Measurements from ENCODE around the gene BTBD8. TPM values are rescaled to one million over a fixed set of nuclear protein-coding genes. Genes with fewer than 3 reads are reported as not detected.

BTBD8 gene
- total RNA-seq (2014; rRNA removed; shearing (Covaris generic); ENCODE audit: low replicate concordance), result 0.29 and 0.86 TPM in 2 replicates

GRCh38 chr1:92080128-92080985 lies at the start of gene BTBD8:
TSS of gene BTBD8 (plus strand) at chr1:92080345. CDS start at chr1:92080572, 227 bp downstream.
- peak within 1 kb of the TSS; percentile 81 for H3K4me2 ChIP-seq (ENCODE audit: low read depth, low read length, poor library complexity, severe bottlenecking)
- H4K20me1 ChIP-seq (ENCODE audit: insufficient read depth, low read depth, low read length), result no peaks in the 10 kb centered on the region
- no peak within 1 kb of the TSS for H3K27ac ChIP-seq (ENCODE audit: low read length)
- peak; percentile 87 for DNase-seq
- peak within 1 kb of the TSS; percentile 92 for H2AFZ ChIP-seq (ENCODE audit: low read length)
- H3K9me3 ChIP-seq (ENCODE audit: low read length), result no peaks in the 10 kb centered on the region
- H3K79me2 ChIP-seq (ENCODE audit: low read length), result no peaks in the 10 kb centered on the region
- H3K4me3 ChIP-seq (ENCODE audit: low read length), result peak within 1 kb of the TSS; percentile 71
- peaks cover 10% of the 10 kb centered on the region for H3K4me1 ChIP-seq (ENCODE audit: low read length)
- no peaks in the 10 kb centered on the region for H3K9me2 ChIP-seq (replicated peaks; ENCODE audit: insufficient read depth, low read length)
- H3K36me3 ChIP-seq (ENCODE audit: insufficient read depth, low read length), result no peaks in the 10 kb centered on the region
- H3K27me3 ChIP-seq (ENCODE audit: low read length), result no peaks in the 10 kb centered on the region
- peak within 1 kb of the TSS; percentile 55 for H3K9ac ChIP-seq (ENCODE audit: low read length)

- Histone ChIP-seq H3K27me3 (ENCODE audit: low read length) (peaks cover 2% of the 10 kb centered on the region; the same call in 1 of the 2 replicates), H3K36me3 (ENCODE audit: insufficient read depth, low read length) (no peaks in the 10 kb centered on the region), H3K4me3 (ENCODE audit: low read length) (no peak overlapping the region), H3K4me2 (ENCODE audit: low read depth, low read length, poor library complexity, severe bottlenecking) (no peak overlapping the region), H3K9ac (ENCODE audit: low read length) (no peak overlapping the region), H3K79me2 (ENCODE audit: low read length) (no peaks in the 10 kb centered on the region), H3K4me1 (ENCODE audit: low read length) (no peaks in the 10 kb centered on the region), H2AFZ (ENCODE audit: low read length) (no peak overlapping the region), H3K27ac (ENCODE audit: low read length) (no peak overlapping the region), H4K20me1 (ENCODE audit: insufficient read depth, low read depth, low read length) (no peaks in the 10 kb centered on the region), H3K9me3 (ENCODE audit: low read length) (no peaks in the 10 kb centered on the region), H3K9me2 (replicated peaks; ENCODE audit: insufficient read depth, low read length) (no peaks in the 10 kb centered on the region)
- no peak for DNase-seq
Measured at GRCh38 chr1:92030656-92031107, 49.5 kb upstream of the BTBD8 start.

- H3K9ac ChIP-seq (ENCODE audit: low read length), result no peak overlapping the region
- no peaks in the 10 kb centered on the region for H3K9me3 ChIP-seq (ENCODE audit: low read length)
- no peaks in the 10 kb centered on the region for H4K20me1 ChIP-seq (ENCODE audit: insufficient read depth, low read depth, low read length)
- peaks cover 2% of the 10 kb centered on the region; the same call in 1 of the 2 replicates for H3K27me3 ChIP-seq (ENCODE audit: low read length)
- DNase-seq, result no peak
- H3K36me3 ChIP-seq (ENCODE audit: insufficient read depth, low read length), result no peaks in the 10 kb centered on the region
- no peak overlapping the region for H2AFZ ChIP-seq (ENCODE audit: low read length)
- no peaks in the 10 kb centered on the region for H3K9me2 ChIP-seq (replicated peaks; ENCODE audit: insufficient read depth, low read length)
- no peak overlapping the region for H3K4me2 ChIP-seq (ENCODE audit: low read depth, low read length, poor library complexity, severe bottlenecking)
- H3K79me2 ChIP-seq (ENCODE audit: low read length), result no peaks in the 10 kb centered on the region
- H3K4me1 ChIP-seq (ENCODE audit: low read length), result no peaks in the 10 kb centered on the region
- H3K27ac ChIP-seq (ENCODE audit: low read length), result no peak overlapping the region
- no peak overlapping the region for H3K4me3 ChIP-seq (ENCODE audit: low read length)
Measured at GRCh38 chr1:92031281-92032110, 48.6 kb upstream of the BTBD8 start.

GRCh38 chr1:92037400-92037799 lies 42.7 kb upstream of the BTBD8 start:
- Histone ChIP-seq H3K36me3 (ENCODE audit: insufficient read depth, low read length) (no peaks in the 10 kb centered on the region), H3K9me3 (ENCODE audit: low read length) (no peaks in the 10 kb centered on the region), H2AFZ (ENCODE audit: low read length) (no peak overlapping the region)

GRCh38 chr1:92038695-92039346 lies 41.3 kb upstream of the BTBD8 start:
- Histone ChIP-seq H3K4me3 (ENCODE audit: low read length) (no peak overlapping the region), H3K79me2 (ENCODE audit: low read length) (no peaks in the 10 kb centered on the region), H3K9me3 (ENCODE audit: low read length) (no peaks in the 10 kb centered on the region), H3K27ac (ENCODE audit: low read length) (no peak overlapping the region), H4K20me1 (ENCODE audit: insufficient read depth, low read depth, low read length) (no peaks in the 10 kb centered on the region), H3K4me1 (ENCODE audit: low read length) (no peaks in the 10 kb centered on the region), H3K9me2 (replicated peaks; ENCODE audit: insufficient read depth, low read length) (no peaks in the 10 kb centered on the region), H3K4me2 (ENCODE audit: low read depth, low read length, poor library complexity, severe bottlenecking) (no peak overlapping the region), H3K9ac (ENCODE audit: low read length) (no peak overlapping the region), H3K27me3 (ENCODE audit: low read length) (no peaks in the 10 kb centered on the region), H3K36me3 (ENCODE audit: insufficient read depth, low read length) (no peaks in the 10 kb centered on the region), H2AFZ (ENCODE audit: low read length) (no peak overlapping the region)
- no peak for DNase-seq

More at GRCh38 chr1:92037400-92037799, 42.7 kb upstream of the BTBD8 start:
- no peak for DNase-seq
- H3K4me1 ChIP-seq (ENCODE audit: low read length), result no peaks in the 10 kb centered on the region
- no peak overlapping the region for H3K9ac ChIP-seq (ENCODE audit: low read length)
- H3K79me2 ChIP-seq (ENCODE audit: low read length), result no peaks in the 10 kb centered on the region
- no peaks in the 10 kb centered on the region for H3K9me2 ChIP-seq (replicated peaks; ENCODE audit: insufficient read depth, low read length)
- H3K27me3 ChIP-seq (ENCODE audit: low read length), result no peaks in the 10 kb centered on the region
- H3K4me2 ChIP-seq (ENCODE audit: low read depth, low read length, poor library complexity, severe bottlenecking), result no peak overlapping the region
- no peak overlapping the region for H3K4me3 ChIP-seq (ENCODE audit: low read length)
- no peaks in the 10 kb centered on the region for H4K20me1 ChIP-seq (ENCODE audit: insufficient read depth, low read depth, low read length)
- no peak overlapping the region for H3K27ac ChIP-seq (ENCODE audit: low read length)

GRCh38 chr1:92040971-92041370 lies 39.2 kb upstream of the BTBD8 start:
- Histone ChIP-seq H3K36me3 (ENCODE audit: insufficient read depth, low read length) (no peaks in the 10 kb centered on the region), H2AFZ (ENCODE audit: low read length) (no peak overlapping the region), H3K27ac (ENCODE audit: low read length) (no peak overlapping the region), H4K20me1 (ENCODE audit: insufficient read depth, low read depth, low read length) (no peaks in the 10 kb centered on the region), H3K4me3 (ENCODE audit: low read length) (no peak overlapping the region), H3K9me2 (replicated peaks; ENCODE audit: insufficient read depth, low read length) (no peaks in the 10 kb centered on the region), H3K79me2 (ENCODE audit: low read length) (no peaks in the 10 kb centered on the region), H3K4me1 (ENCODE audit: low read length) (no peaks in the 10 kb centered on the region), H3K9me3 (ENCODE audit: low read length) (no peaks in the 10 kb centered on the region), H3K4me2 (ENCODE audit: low read depth, low read length, poor library complexity, severe bottlenecking) (no peak overlapping the region), H3K27me3 (ENCODE audit: low read length) (no peaks in the 10 kb centered on the region), H3K9ac (ENCODE audit: low read length) (no peak overlapping the region)
- DNase-seq, result no peak

GRCh38 chr1:92043621-92044020 lies 36.5 kb upstream of the BTBD8 start:
- H3K36me3 ChIP-seq (ENCODE audit: insufficient read depth, low read length), result no peaks in the 10 kb centered on the region
- no peak overlapping the region for H2AFZ ChIP-seq (ENCODE audit: low read length)
- no peak overlapping the region for H3K4me2 ChIP-seq (ENCODE audit: low read depth, low read length, poor library complexity, severe bottlenecking)
- no peak overlapping the region for H3K27ac ChIP-seq (ENCODE audit: low read length)
- no peaks in the 10 kb centered on the region for H3K27me3 ChIP-seq (ENCODE audit: low read length)
- no peaks in the 10 kb centered on the region for H3K9me3 ChIP-seq (ENCODE audit: low read length)
- no peak for DNase-seq
- H3K79me2 ChIP-seq (ENCODE audit: low read length), result no peaks in the 10 kb centered on the region
- no peak overlapping the region for H3K4me3 ChIP-seq (ENCODE audit: low read length)
- H3K4me1 ChIP-seq (ENCODE audit: low read length), result no peaks in the 10 kb centered on the region
- H3K9me2 ChIP-seq (replicated peaks; ENCODE audit: insufficient read depth, low read length), result no peaks in the 10 kb centered on the region
- no peaks in the 10 kb centered on the region for H4K20me1 ChIP-seq (ENCODE audit: insufficient read depth, low read depth, low read length)
- no peak overlapping the region for H3K9ac ChIP-seq (ENCODE audit: low read length)

All from Karpas-422 (cell line).